ENCODE measurements around the gene C5AR1.

C5AR1 gene

GRCh38 chr19:47319923-47320871 is 10.5 kb downstream of the C5AR1 start:
- DNase-seq (ENCODE audit: low read depth) = no peak
- no peak overlapping the region for H3K4me3 ChIP-seq (ENCODE audit: low read depth, low read length)
- no peak for TF ChIP-seq CTCF (IDR thresholded peaks at IDR 0.05; ENCODE audit: low read depth, low read length, missing control alignments)
- in situ Hi-C loops (cut with HindIII; ENCODE audit: low sequenced_read_pairs) = no loop called here

DNA sequence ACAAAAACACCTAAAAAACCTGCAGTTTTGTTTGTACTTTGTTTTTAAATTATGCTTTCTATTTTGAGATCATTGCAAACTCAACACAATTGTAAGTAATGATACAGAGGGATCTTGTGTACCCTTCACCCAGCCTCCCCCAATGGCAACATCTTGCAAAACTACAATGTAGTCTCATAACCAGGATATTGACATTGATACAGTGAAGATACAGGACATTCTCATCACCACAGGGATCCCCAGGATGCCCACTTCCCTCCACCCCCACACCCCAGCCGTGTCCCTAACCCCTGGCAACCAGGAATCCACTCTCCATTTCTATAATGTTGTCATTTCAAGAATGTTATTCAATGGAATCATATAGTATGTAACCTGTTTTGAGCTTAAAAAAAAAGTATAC is 12.0 kb downstream of the C5AR1 start:
- DNase-seq (ENCODE audit: low read depth) = no peak
- no peak overlapping the region for H3K4me3 ChIP-seq (ENCODE audit: low read depth, low read length)
- TF ChIP-seq CTCF (IDR thresholded peaks at IDR 0.05; ENCODE audit: low read depth, low read length, missing control alignments) = no peak
- in situ Hi-C loops (cut with HindIII; ENCODE audit: low sequenced_read_pairs) = no loop called here

DNA sequence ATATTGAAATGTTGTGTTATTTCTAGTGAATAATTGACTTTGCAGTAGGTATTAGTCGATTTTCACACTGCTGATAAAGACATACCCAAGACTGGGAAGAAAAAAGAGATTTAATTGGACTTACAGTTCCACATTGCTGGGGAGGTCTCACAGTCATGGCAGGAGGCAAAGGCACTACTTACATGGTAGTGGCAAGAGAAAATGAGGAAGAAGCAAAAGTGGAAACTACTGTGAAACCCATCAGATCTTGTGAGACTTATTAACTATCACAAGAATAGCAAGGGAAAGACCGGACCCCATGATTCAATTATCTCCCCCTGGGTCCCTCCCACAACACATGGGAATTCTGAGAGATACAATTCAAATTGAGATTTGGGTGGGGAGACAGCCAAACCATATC is 12.4 kb downstream of the C5AR1 start:
- no peak for DNase-seq (ENCODE audit: low read depth)
- no peak for TF ChIP-seq CTCF (IDR thresholded peaks at IDR 0.05; ENCODE audit: low read depth, low read length, missing control alignments)
- H3K4me3 ChIP-seq (ENCODE audit: low read depth, low read length) = no peak overlapping the region
- in situ Hi-C loops (cut with HindIII; ENCODE audit: low sequenced_read_pairs) = no loop called here

DNA sequence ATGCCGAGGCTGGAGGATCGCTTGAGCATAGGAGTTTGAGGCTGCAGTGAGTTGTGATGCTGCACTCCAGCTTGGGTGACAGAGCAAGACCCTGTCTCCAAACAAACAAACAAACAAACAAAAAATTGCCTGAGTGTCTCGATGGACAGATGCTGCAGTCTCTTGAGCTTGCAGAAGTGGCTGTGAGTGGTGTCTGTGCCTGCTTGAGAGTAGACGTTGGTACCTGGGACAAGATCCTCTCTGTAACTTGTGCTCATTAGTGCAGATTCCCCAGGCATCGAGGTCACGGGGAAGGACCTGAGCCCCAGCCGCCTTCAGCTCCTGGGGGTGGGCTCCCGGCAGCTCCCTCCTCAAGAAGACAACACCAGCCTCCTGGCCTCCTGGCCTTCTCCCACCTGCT is 13.7 kb downstream of the C5AR1 start:
- in situ Hi-C loops (cut with HindIII; ENCODE audit: low sequenced_read_pairs) = no loop called here
- no peak for TF ChIP-seq CTCF (IDR thresholded peaks at IDR 0.05; ENCODE audit: low read depth, low read length, missing control alignments)
- H3K4me3 ChIP-seq (ENCODE audit: low read depth, low read length) = no peak overlapping the region
- DNase-seq (ENCODE audit: low read depth) = no peak

DNA sequence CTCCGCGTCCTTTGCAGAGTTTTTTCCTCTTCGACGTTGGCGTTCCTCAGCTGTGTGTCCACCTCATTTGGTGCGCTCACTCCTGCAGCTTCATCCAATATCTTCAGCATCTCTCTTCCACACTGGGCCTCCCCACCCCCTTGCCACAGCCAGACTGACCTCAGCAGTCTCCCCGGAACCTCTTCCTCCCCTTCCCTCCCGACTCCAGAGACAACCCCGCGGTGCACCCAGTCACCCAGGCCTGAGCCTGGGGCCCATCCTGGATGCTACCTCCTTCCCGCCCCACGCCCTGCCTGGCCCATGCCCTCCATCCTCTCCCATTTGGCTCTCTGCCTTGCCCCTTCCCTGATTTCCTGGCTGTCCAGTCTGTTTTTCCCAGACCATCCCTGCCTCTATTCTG is 14.2 kb downstream of the C5AR1 start:
- no peak for DNase-seq (ENCODE audit: low read depth)
- no peak for TF ChIP-seq CTCF (IDR thresholded peaks at IDR 0.05; ENCODE audit: low read depth, low read length, missing control alignments)
- H3K4me3 ChIP-seq (ENCODE audit: low read depth, low read length) = no peak overlapping the region
- in situ Hi-C loops (cut with HindIII; ENCODE audit: low sequenced_read_pairs) = no loop called here

- no peak for DNase-seq (ENCODE audit: low read depth)
- no peak for TF ChIP-seq CTCF (IDR thresholded peaks at IDR 0.05; ENCODE audit: low read depth, low read length, missing control alignments)
- in situ Hi-C loops (cut with HindIII; ENCODE audit: low sequenced_read_pairs) = no loop called here
- no peak overlapping the region for H3K4me3 ChIP-seq (ENCODE audit: low read depth, low read length)
These were observed 14.8 kb downstream of the C5AR1 start for GRCh38 chr19:47324502-47324901.
